GM19463 (cell line): Measurements from ENCODE around the gene GGT5.

Experiments used
- ATAC-seq: cut with Tn5 transposase; IDR thresholded peaks from one replicate; pipeline ENCODE4 v1.9.1; 2021; ENCODE audit warnings: mild to moderate bottlenecking, moderate library complexity; ENCODE audit not compliant: unreplicated experiment

The GGT5 gene

GRCh38 chr22:24171822-24172221 is 73.1 kb downstream of the GGT5 start:
- no peak for ATAC-seq

GRCh38 chr22:24170632-24171031 is 74.2 kb downstream of the GGT5 start:
- ATAC-seq: no peak

- no peak for ATAC-seq
Observed at GRCh38 chr22:24170188-24170587, 74.7 kb downstream of the GGT5 start.
